H1 (cell line): ENCODE results near the gene ZBTB4. TPM values are rescaled to one million over a fixed set of nuclear protein-coding genes. Genes with fewer than 3 reads are reported as not detected.

Experiments used
- CTCF ChIA-PET: fragments of 300-600 bp; sonication (Branson Sonifier 250); formaldehyde crosslinking; loops from one replicate; lab custom pipeline; 2021; ENCODE audit not compliant: partially characterized antibody; lab: Charles Lee
- POLR2A ChIA-PET: fragments of 300-600 bp; sonication (Branson Sonifier 250); formaldehyde crosslinking; loops from one replicate; lab custom pipeline; 2021; ENCODE audit warnings: inconsistent platforms; ENCODE audit not compliant: partially characterized antibody; lab: Charles Lee
- DNase-seq, 2 experiments: peaks; one replicate each; pipeline versions ENCODE4 v3.0.0 to v3.0.0-alpha.2; 2010 to 2022; ENCODE audit warnings: low spot score in 2 of 2, low read depth in 1 of 2, mixed read lengths in 1 of 2
- FAIRE-seq: peaks from 2 replicates; lab custom pipeline; 2011; peaks lifted over from hg19 to GRCh38; lab: Jason Lieb, UNC
- H2AFZ ChIP-seq: 2 replicates; pipeline ENCODE4 v1.8.1; 2012; ENCODE audit warnings: low read length, inconsistent platforms
- H2AK5ac ChIP-seq: 2 replicates; pipeline ENCODE4 v1.6.1; 2013; ENCODE audit warnings: low read depth, low read length
- H2BK120ac ChIP-seq: replicated peaks from 2 replicates; pipeline ENCODE3; 2013; ENCODE audit warnings: low read depth, low read length, inconsistent platforms
- H2BK12ac ChIP-seq: 2 replicates; pipeline ENCODE4 v1.6.1; 2013; ENCODE audit warnings: low read depth, low read length
- H2BK15ac ChIP-seq: 2 replicates; pipeline ENCODE4 v1.6.1; 2013; ENCODE audit warnings: low read length
- H2BK20ac ChIP-seq: 2 replicates; pipeline ENCODE4 v1.6.1; 2013; ENCODE audit warnings: low read length
- H2BK5ac ChIP-seq: 2 replicates; pipeline ENCODE4 v1.6.1; 2013; ENCODE audit warnings: low read depth, low read length
- H3K14ac ChIP-seq: 2 replicates; pipeline ENCODE4 v1.6.1; 2013; ENCODE audit warnings: inconsistent platforms; ENCODE audit not compliant: insufficient read length
- H3K18ac ChIP-seq: 2 replicates; pipeline ENCODE4 v1.6.1; 2013; ENCODE audit warnings: low read length; ENCODE audit errors: extremely low read depth
- H3K23ac ChIP-seq: 2 replicates; pipeline ENCODE4 v1.6.1; 2013; ENCODE audit warnings: inconsistent platforms; ENCODE audit not compliant: insufficient read length
- H3K23me2 ChIP-seq: 2 replicates; pipeline ENCODE4 v1.6.1; 2013; ENCODE audit warnings: low read depth, low read length
- H3K27ac ChIP-seq: 2 replicates; pipeline ENCODE4 v1.6.1; 2011; ENCODE audit warnings: low read depth, low read length, inconsistent platforms
- H3K27me3 ChIP-seq, 4 experiments: replicated peaks in 1 of 4; 1 replicate in 1 of 4; 2 replicates in 3 of 4; pipeline versions ENCODE4 v1.6.1 to v1.8.1; 2011 to 2013; ENCODE audit warnings: low read length in 3 of 4, mild to moderate bottlenecking in 3 of 4, inconsistent platforms in 2 of 4, mixed read lengths in 2 of 4, moderate library complexity in 1 of 4; ENCODE audit not compliant: control insufficient read depth in 3 of 4, insufficient read depth in 3 of 4; ENCODE audit errors: extremely low read depth in 1 of 4
- H3K36me3 ChIP-seq, 4 experiments: 2 replicates each; pipeline versions ENCODE4 v1.6.1 to v1.8.1; 2011 to 2013; ENCODE audit warnings: mild to moderate bottlenecking in 4 of 4, low read length in 3 of 4, moderate library complexity in 2 of 4, control low read depth in 1 of 4, inconsistent platforms in 1 of 4; ENCODE audit not compliant: insufficient read depth in 4 of 4, control insufficient read depth in 2 of 4
- H3K4ac ChIP-seq: replicated peaks from 2 replicates; pipeline ENCODE3; 2013; ENCODE audit warnings: low read length, low read depth, mixed read lengths, inconsistent platforms; ENCODE audit not compliant: insufficient read length
- H3K4me1 ChIP-seq, 4 experiments: replicated peaks in 1 of 4; 1 replicate in 1 of 4; 2 replicates in 3 of 4; pipeline versions ENCODE4 v1.6.1 to v1.8.1; 2011 to 2013; ENCODE audit warnings: low read length in 3 of 4, inconsistent platforms in 2 of 4, mixed read lengths in 1 of 4; ENCODE audit not compliant: insufficient read depth in 4 of 4, control insufficient read depth in 3 of 4
- H3K4me2 ChIP-seq, 2 experiments: 2 replicates each; pipeline versions ENCODE4 v1.6.1 to v1.8.1; 2011 to 2013; ENCODE audit warnings: low read depth in 2 of 2, low read length in 2 of 2, control low read depth in 1 of 2, inconsistent platforms in 1 of 2, mild to moderate bottlenecking in 1 of 2; ENCODE audit not compliant: insufficient read depth in 1 of 2
- H3K4me3 ChIP-seq, 4 experiments: fragments of 200-600, 300-600 bp in 1 of 4; sonication (generic), shearing (Covaris generic), sonication (Bioruptor Twin) in 1 of 4; 2 replicates each; pipeline versions ENCODE4 v1.5.1 to v1.8.1; 2011 to 2016; ENCODE audit warnings: low read length in 4 of 4, low read depth in 3 of 4, control low read depth in 2 of 4, inconsistent platforms in 2 of 4, mild to moderate bottlenecking in 2 of 4, mixed read lengths in 1 of 4, moderate library complexity in 1 of 4; ENCODE audit not compliant: insufficient read depth in 2 of 4; ENCODE audit errors: extremely low read depth in 1 of 4
- H3K56ac ChIP-seq: replicated peaks from 2 replicates; pipeline ENCODE3; 2013; ENCODE audit warnings: low read depth, mild to moderate bottlenecking, mixed read lengths, low read length, inconsistent platforms; ENCODE audit not compliant: insufficient read length
- H3K79me1 ChIP-seq: 2 replicates; pipeline ENCODE4 v1.6.1; 2013; ENCODE audit warnings: low read depth, low read length, control low read depth
- H3K79me2 ChIP-seq, 2 experiments: 2 replicates each; pipeline versions ENCODE4 v1.6.1 to v1.8.1; 2012 to 2013; ENCODE audit warnings: low read length in 2 of 2, mild to moderate bottlenecking in 2 of 2, inconsistent platforms in 1 of 2; ENCODE audit not compliant: insufficient read depth in 2 of 2, control insufficient read depth in 1 of 2
- H3K9ac ChIP-seq, 4 experiments: replicated peaks in 1 of 4; 1 replicate in 1 of 4; 2 replicates in 3 of 4; pipeline versions ENCODE4 v1.6.1 to v1.8.1; 2011 to 2013; ENCODE audit warnings: low read depth in 3 of 4, low read length in 3 of 4, control low read depth in 2 of 4, mild to moderate bottlenecking in 2 of 4, moderate library complexity in 2 of 4, inconsistent platforms in 1 of 4; ENCODE audit errors: extremely low read depth in 1 of 4
- H3K9me3 ChIP-seq, 2 experiments: 2 replicates each; pipeline versions ENCODE4 v1.6.1 to v1.8.1; 2012 to 2013; ENCODE audit warnings: mild to moderate bottlenecking in 2 of 2, moderate library complexity in 2 of 2, control low read depth in 1 of 2, inconsistent platforms in 1 of 2, low read depth in 1 of 2, low read length in 1 of 2, mixed read lengths in 1 of 2; ENCODE audit not compliant: insufficient read depth in 2 of 2
- H4K20me1 ChIP-seq, 2 experiments: replicated peaks in 1 of 2; 2 replicates each; pipeline versions ENCODE3 to v1.8.1; 2011 to 2013; ENCODE audit warnings: inconsistent platforms in 2 of 2, low read length in 2 of 2, mild to moderate bottlenecking in 1 of 2; ENCODE audit not compliant: insufficient read depth in 2 of 2, control insufficient read depth in 1 of 2
- H4K5ac ChIP-seq: 2 replicates; pipeline ENCODE4 v1.6.1; 2013; ENCODE audit warnings: low read length, low read depth, mixed read lengths, inconsistent platforms; ENCODE audit not compliant: insufficient read length
- H4K8ac ChIP-seq: 2 replicates; pipeline ENCODE4 v1.8.0; 2013; ENCODE audit warnings: mild to moderate bottlenecking, moderate library complexity, low read length, inconsistent platforms; ENCODE audit not compliant: insufficient read depth; ENCODE audit errors: extremely low read depth
- H4K91ac ChIP-seq: replicated peaks from 2 replicates; pipeline ENCODE3; 2013; ENCODE audit warnings: low read length, mixed read lengths, inconsistent platforms; ENCODE audit not compliant: insufficient read length
- EZH2 ChIP-seq: fragments of 200-600 bp; sonication (generic); IDR thresholded peaks from 2 replicates; pipeline ENCODE4 v1.7.1; 2012; ENCODE audit warnings: low read depth, mild to moderate bottlenecking, moderate library complexity, low read length, inconsistent platforms; ENCODE audit not compliant: severe bottlenecking
- JUND ChIP-seq: IDR thresholded peaks from 2 replicates; pipeline ENCODE4 v1.6.1; 2011; ENCODE audit warnings: mild to moderate bottlenecking, improper control_type of control experiment, low read length
- NRF1 ChIP-seq: IDR thresholded peaks from 2 replicates; pipeline ENCODE4 v1.6.1; 2011; ENCODE audit warnings: mild to moderate bottlenecking, low read depth, low read length, improper control_type of control experiment
- POLR2AphosphoS5 ChIP-seq: IDR thresholded peaks from 2 replicates; pipeline ENCODE4 v1.6.1; 2011; ENCODE audit warnings: low read depth, low read length
- SIX5 ChIP-seq: IDR thresholded peaks from 2 replicates; pipeline ENCODE4 v1.6.1; 2011; ENCODE audit warnings: mild to moderate bottlenecking, low read depth, low read length
- TAF1 ChIP-seq: IDR thresholded peaks from 2 replicates; pipeline ENCODE4 v1.6.1; 2011; ENCODE audit warnings: mild to moderate bottlenecking, low read depth, low read length
- TBP ChIP-seq: IDR thresholded peaks from 2 replicates; pipeline ENCODE4 v1.6.1; 2011; ENCODE audit warnings: low read depth, low read length, improper control_type of control experiment
- WGBS, 2 experiments: shearing (Covaris generic) in 1 of 2; methylation state at CpG; one replicate each; pipeline versions ENCODE4 v1.1.6 to v1.1.7; 2013 to 2015; ENCODE audit warnings: low lambda C conversion rate in 2 of 2, mixed read lengths in 2 of 2, inconsistent platforms in 1 of 2, low coverage in 1 of 2, missing lambda C conversion rate in 1 of 2; ENCODE audit not compliant: insufficient replicate concordance in 2 of 2, insufficient coverage in 1 of 2, insufficient read length in 1 of 2; ENCODE audit errors: extremely low coverage in 1 of 2, missing lambda C conversion rate in 1 of 2; 5-methylcytosine and 5-hydroxymethylcytosine counted together
- polyA plus RNA-seq, 7 experiments: library from polyadenylated mRNA; depleted of rRNA in 3 of 7; stranded (reverse) in 5 of 7; unstranded in 2 of 7; fragments of >200 nt in 5 of 7; fragments of 200-250 nt in 2 of 7; gene quantifications; 1 replicate in 5 of 7; 2 replicates in 1 of 7; 4 replicates in 1 of 7; pipeline versions ENCODE4 v1.2.1 to v1.2.3, GENCODE V29; 2011 to 2013; ENCODE audit warnings: missing spikeins in 2 of 7, mixed read lengths in 2 of 7
- total RNA-seq: library from RNA; stranded (reverse); fragmentation: NEBNext Ultra II Directional; extraction: Animal tissue kit (Norgen Biotek cat#: 25700); gene quantifications from 2 replicates; pipeline ENCODE4 v1.2.1, GENCODE V29; 2021

ZBTB4 gene
- total and polyA plus RNA-seq, 2 of the 8 experiments (the other 6 are each of a cell fraction or from before 2014, with no cell fraction given) = 5.9 to 10.1 TPM

DNA sequence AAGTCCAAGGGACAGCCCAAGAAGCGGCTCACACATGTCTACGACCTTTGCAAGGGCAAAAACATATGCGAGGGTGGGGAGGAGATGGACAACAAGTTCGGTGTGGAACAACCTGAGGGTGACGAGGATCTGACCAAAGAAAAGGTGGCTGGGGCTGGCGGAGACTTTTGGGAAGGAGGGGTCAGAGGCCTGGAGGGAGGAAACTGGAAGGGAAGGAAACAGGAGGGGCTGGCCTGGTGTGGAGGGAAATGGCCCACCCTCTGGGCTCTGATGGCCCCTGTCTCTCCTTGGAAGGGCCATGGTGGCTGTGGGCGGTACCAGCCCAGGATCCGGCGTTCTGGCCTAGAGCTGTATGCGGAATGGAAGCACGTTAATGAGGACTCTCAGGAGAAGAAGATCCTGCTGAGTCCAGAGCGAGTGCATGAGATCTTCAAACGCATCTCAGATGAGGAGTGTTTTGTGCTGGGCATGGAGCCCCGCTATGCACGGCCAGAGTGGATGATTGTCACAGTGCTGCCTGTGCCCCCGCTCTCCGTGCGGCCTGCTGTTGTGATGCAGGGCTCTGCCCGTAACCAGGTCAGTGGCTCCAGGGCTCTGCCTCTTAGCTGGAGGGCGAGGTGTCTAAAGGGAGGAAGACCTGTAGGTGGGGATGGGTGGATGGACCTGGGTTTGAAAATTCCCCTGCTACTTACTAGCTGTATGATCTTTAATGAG, 17.2 kb upstream of the ZBTB4 start:
- no peak overlapping the region for H3K4me2 ChIP-seq
- H3K14ac ChIP-seq = no peak overlapping the region
- no peak overlapping the region for H2BK120ac ChIP-seq
- H3K79me1 ChIP-seq = peaks cover 21% of the 10 kb centered on the region
- WGBS, 2 experiments = 92% methylated on average over 20 of the region's 20 CpGs; no CpG with 5 or more reads in 1 of the 2 experiments
- no peak overlapping the region for H2AFZ ChIP-seq
- H3K27ac ChIP-seq = no peak overlapping the region
- DNase-seq (no peak), FAIRE-seq (no peak)
- no peak overlapping the region for H3K9ac ChIP-seq
- no peak overlapping the region for H3K18ac ChIP-seq
- no peaks in the 10 kb centered on the region for H3K27me3 ChIP-seq
- no peak overlapping the region for H2BK20ac ChIP-seq
- ChIA-PET CTCF (interaction anchor here (1.7 to 2.8 kb wide), 4 partner anchors 18 to 64 kb away, joined by 7 to 18 read pairs (median 10); partner anchors contain the start of gene SENP3), POLR2A (interaction anchor here (1.0 to 6.3 kb wide), 7 partner anchors 11 to 77 kb away, joined by 3 to 58 read pairs (median 3); partner anchors contain the start of genes FGF11, POLR2A and SPEM1)
- H4K5ac ChIP-seq = no peak overlapping the region
- no peak overlapping the region for H3K56ac ChIP-seq
- H3K36me3 ChIP-seq = peaks cover 43 to 63% (median 54%) of the 10 kb centered on the region in 4 experiments
- no peaks in the 10 kb centered on the region for H3K4me1 ChIP-seq
- H4K91ac ChIP-seq = no peak overlapping the region
- no peak overlapping the region for H2BK5ac ChIP-seq
- H3K79me2 ChIP-seq = peaks cover 17 to 42% of the 10 kb centered on the region in 2 experiments
- H3K23me2 ChIP-seq = no peaks in the 10 kb centered on the region
- H3K23ac ChIP-seq = no peak overlapping the region
- no peak overlapping the region for H2BK15ac ChIP-seq
- H3K4me3 ChIP-seq = no peak overlapping the region
- peaks cover 24 to 29% of the 10 kb centered on the region in 2 experiments for H4K20me1 ChIP-seq
- no peaks in the 10 kb centered on the region for H3K9me3 ChIP-seq
- TF ChIP-seq EZH2 (no peak), TAF1 (no peak), POLR2AphosphoS5 (no peak), NRF1 (no peak), TBP (no peak), SIX5 (no peak), JUND (no peak)
- no peak overlapping the region for H2BK12ac ChIP-seq
- H2AK5ac ChIP-seq = no peak overlapping the region
- H3K4ac ChIP-seq = no peak overlapping the region
- no peak overlapping the region for H4K8ac ChIP-seq
